Kidney (tissue), 14 donors: Measurements from ENCODE around the gene PIP4K2A. TPM values are rescaled to one million over a fixed set of nuclear protein-coding genes. Genes with fewer than 3 reads are reported as not detected.
"Not testable (repeated sequence)": the region's sequence is repeated elsewhere in the genome, so short reads cannot be mapped to it uniquely, and the experiment has no call there.

Source experiments
- DNase-seq, 5 donors: peaks; one replicate each; pipeline ENCODE4 v3.0.0-alpha.2; 2013 to 2020
- FAIRE-seq: peaks from 2 replicates; lab custom pipeline; 2012; peaks lifted over from hg19 to GRCh38; lab: Jason Lieb, UNC
- H3K27ac ChIP-seq, 2 donors: one replicate each; pipeline ENCODE4 v1.7.0; 2013; ENCODE audit warnings: low read depth in 2 of 2, low read length in 2 of 2, inconsistent platforms in 1 of 2
- H3K27me3 ChIP-seq: one replicate; pipeline ENCODE4 v1.7.1; 2013; ENCODE audit warnings: low read length, inconsistent platforms; ENCODE audit not compliant: control insufficient read depth, insufficient read depth
- H3K36me3 ChIP-seq, 3 donors: one replicate each; pipeline versions ENCODE4 v1.7.0 to v1.7.1; 2013; ENCODE audit warnings: low read length in 3 of 3, control low read depth in 1 of 3, inconsistent platforms in 1 of 3; ENCODE audit not compliant: insufficient read depth in 3 of 3, control insufficient read depth in 2 of 3
- H3K4me1 ChIP-seq, 3 donors: one replicate each; pipeline versions ENCODE4 v1.7.0 to v1.7.1; 2013; ENCODE audit warnings: low read length in 3 of 3, inconsistent platforms in 1 of 3, low read depth in 1 of 3; ENCODE audit not compliant: control insufficient read depth in 2 of 3, insufficient read depth in 2 of 3
- H3K4me3 ChIP-seq, 3 donors: one replicate each; pipeline versions ENCODE4 v1.7.0 to v1.8.1; 2013; ENCODE audit warnings: low read length in 3 of 3, control low read depth in 1 of 3, inconsistent platforms in 1 of 3
- H3K9ac ChIP-seq, 3 donors: one replicate each; pipeline versions ENCODE4 v1.7.0 to v1.7.1; 2013; ENCODE audit warnings: low read length in 3 of 3, control low read depth in 1 of 3, inconsistent platforms in 1 of 3
- H3K9me3 ChIP-seq, 3 donors: one replicate each; pipeline versions ENCODE4 v1.7.0 to v1.7.1; 2013; ENCODE audit warnings: low read length in 3 of 3, control low read depth in 1 of 3, inconsistent platforms in 1 of 3; ENCODE audit not compliant: control insufficient read depth in 2 of 3, insufficient read depth in 1 of 3
- CTCF ChIP-seq: IDR thresholded peaks from 3 replicates; pipeline ENCODE4 v1.5.1; 2012; ENCODE audit warnings: mild to moderate bottlenecking, moderate library complexity, borderline replicate concordance; ENCODE audit not compliant: insufficient read depth; ENCODE audit errors: extremely low read depth
- intact Hi-C: fragments of 100-400 bp; cut with DNase I; formaldehyde crosslinking; loops from one replicate; pipeline ENCODE4 v1.11.1; 2022
- polyA plus RNA-seq: library from polyadenylated mRNA; stranded (reverse); fragments of 350-450 nt; fragmentation: Illumina TruSeq; extraction: RNeasy Lipid Tissue Mini Kit (QIAGEN cat#74804); gene quantifications from one replicate; pipeline ENCODE4 v1.2.3, GENCODE V29; 2014; ENCODE audit warnings: low read depth, low replicate concordance; ENCODE audit not compliant: insufficient read depth
- total RNA-seq: library from RNA; stranded (reverse); fragmentation: NEBNext Ultra II Directional; extraction: Animal tissue kit (Norgen Biotek cat#: 25700); gene quantifications from one replicate; pipeline ENCODE4 v1.2.1, GENCODE V29; 2021
- donor health status: control.
- donor health status: control.
- donor health status: control.
- donor health status: control.
- donor health status: control.
- donor health status: DM: yes; HTN: yes; CAD: no.
- donor health status: Normal renal cell carcinoma (clear cell type).

Gene PIP4K2A
- total and polyA plus RNA-seq, 2 donors from 2014 or later, result 12.2 to 54.6 TPM

GRCh38 chr10:22531008-22531407 is 183.4 kb downstream of the PIP4K2A start:
- no peaks in the 10 kb centered on the region for H3K36me3 ChIP-seq
- H3K27ac ChIP-seq, result no peak overlapping the region
- H3K4me3 ChIP-seq, result no peak overlapping the region
- H3K27me3 ChIP-seq, result no peaks in the 10 kb centered on the region
- intact Hi-C loops, result no loop called here
- peaks cover 0 to 12% (median 0%) of the 10 kb centered on the region in 3 donors for H3K9me3 ChIP-seq
- H3K4me1 ChIP-seq, result no peaks in the 10 kb centered on the region
- DNase-seq, result no peak
- no peak for FAIRE-seq
- H3K9ac ChIP-seq, result no peak overlapping the region
- TF ChIP-seq CTCF, result no peak

- TF ChIP-seq CTCF, result no peak
- DNase-seq (no peak), FAIRE-seq (no peak)
- H3K4me3 ChIP-seq, result no peak overlapping the region
- peaks cover 0 to 26% (median 0%) of the 10 kb centered on the region in 3 donors for H3K9me3 ChIP-seq
- no peak overlapping the region for H3K27ac ChIP-seq
- intact Hi-C loops, result no loop called here
- no peaks in the 10 kb centered on the region for H3K36me3 ChIP-seq
- no peak overlapping the region for H3K9ac ChIP-seq
- H3K27me3 ChIP-seq, result no peaks in the 10 kb centered on the region
- H3K4me1 ChIP-seq, result no peaks in the 10 kb centered on the region
These were observed 186.9 kb downstream of the PIP4K2A start for GRCh38 chr10:22527520-22527919.

- H3K4me3 ChIP-seq, H3K27ac ChIP-seq, H3K27me3 ChIP-seq, H3K4me1 ChIP-seq, intact Hi-C loops, FAIRE-seq, H3K36me3 ChIP-seq, H3K9ac ChIP-seq, DNase-seq: not testable (repeated sequence)
- peaks cover 0 to 26% (median 0%) of the 10 kb centered on the region in 3 donors for H3K9me3 ChIP-seq
These were observed 190.0 kb downstream of the PIP4K2A start for GRCh38 chr10:22524333-22524732.

- H3K27me3 ChIP-seq, FAIRE-seq: not testable (repeated sequence)
These were observed 193.7 kb downstream of the PIP4K2A start for GRCh38 chr10:22520645-22521044.

More at GRCh38 chr10:22520645-22521044, 193.7 kb downstream of the PIP4K2A start:
- H3K36me3 ChIP-seq, H3K27ac ChIP-seq, H3K9ac ChIP-seq, H3K4me3 ChIP-seq, intact Hi-C loops, DNase-seq, H3K4me1 ChIP-seq: not testable (repeated sequence)
- H3K9me3 ChIP-seq, result peaks cover 0 to 14% (median 0%) of the 10 kb centered on the region in 3 donors
